ENCODE measurements around the gene VPS33A. TPM values are rescaled to one million over a fixed set of nuclear protein-coding genes. Genes with fewer than 3 reads are reported as not detected.
A peak's percentile ranks its signal among the peaks of the same experiment; 100 is the strongest.

The VPS33A gene
- polyA plus RNA-seq, 3 donors = 16.6 to 19.1 (median 18.2) TPM

DNA sequence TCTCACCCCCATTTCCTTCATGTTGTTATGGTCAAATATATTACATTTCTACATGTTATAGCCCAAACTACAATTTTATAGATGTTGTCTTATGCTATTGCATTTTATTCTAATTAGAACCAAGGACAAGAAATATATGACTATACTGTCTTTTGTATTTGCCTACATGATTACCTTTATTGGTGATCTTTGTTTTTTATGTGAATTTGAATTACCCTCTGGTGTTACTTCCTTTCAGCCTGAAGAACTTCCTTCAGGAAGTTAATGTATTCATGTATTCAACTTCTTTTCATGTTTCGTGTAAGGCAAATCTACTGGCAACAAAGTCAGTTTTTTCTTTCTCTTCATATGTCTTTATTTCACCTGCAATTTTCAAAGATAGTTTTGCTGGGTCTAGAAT, 71.5 kb downstream of the VPS33A start:
- DNase-seq (ENCODE audit: extremely low read depth in 1 of 11, low read depth in 9 of 11, low spot score in 4 of 11) = no peak

- no peak for DNase-seq (ENCODE audit: extremely low read depth in 1 of 11, low read depth in 9 of 11, low spot score in 4 of 11)
Measured at GRCh38 chr12:122192441-122192840, 73.9 kb downstream of the VPS33A start.

DNA sequence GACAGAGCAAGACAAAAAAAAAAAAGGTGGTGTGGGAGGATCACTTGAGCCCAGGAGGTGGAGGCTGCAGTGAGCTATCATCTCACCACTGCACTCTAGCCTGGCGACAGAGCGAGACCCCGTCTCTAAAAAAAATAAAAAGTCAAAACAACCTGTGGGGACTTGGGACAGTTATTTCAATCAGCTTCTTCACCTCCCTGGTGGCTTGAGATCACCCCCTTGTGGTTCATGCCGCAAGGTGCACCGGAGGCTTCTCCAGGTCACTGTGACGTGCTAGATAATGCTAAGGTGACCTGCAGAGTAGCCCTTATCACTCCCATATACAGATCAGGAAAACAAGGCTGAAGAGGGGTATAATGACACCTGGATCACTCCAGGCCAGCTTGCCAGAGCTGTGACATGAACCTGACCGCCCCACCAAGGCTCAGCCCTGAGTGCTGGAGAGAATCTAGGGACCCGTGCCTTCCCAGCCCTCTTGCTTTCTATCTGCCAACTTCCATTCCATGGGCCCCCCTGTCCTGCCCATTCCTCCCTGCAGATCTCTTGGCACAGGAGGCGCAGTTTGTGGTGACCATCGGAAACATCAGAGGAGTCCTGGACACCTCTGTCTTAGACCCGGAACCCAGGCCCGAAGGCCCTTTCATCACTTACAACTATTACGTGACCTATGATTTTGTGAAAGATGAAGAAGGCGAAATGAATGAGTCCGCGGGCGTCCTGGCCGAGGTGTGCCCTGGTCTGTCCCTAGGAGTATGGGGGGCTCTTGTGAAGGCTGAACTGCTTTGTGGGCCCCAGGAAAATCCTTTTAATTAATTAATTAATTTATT, 75.2 kb downstream of the VPS33A start:
- DNase-seq (ENCODE audit: extremely low read depth in 1 of 11, low read depth in 9 of 11, low spot score in 4 of 11) = peak in 2 of 11 donors; percentile 46

GRCh38 chr12:122189626-122190475, 76.4 kb downstream of the VPS33A start:
- DNase-seq (ENCODE audit: extremely low read depth in 1 of 11, low read depth in 9 of 11, low spot score in 4 of 11) = no peak

DNA sequence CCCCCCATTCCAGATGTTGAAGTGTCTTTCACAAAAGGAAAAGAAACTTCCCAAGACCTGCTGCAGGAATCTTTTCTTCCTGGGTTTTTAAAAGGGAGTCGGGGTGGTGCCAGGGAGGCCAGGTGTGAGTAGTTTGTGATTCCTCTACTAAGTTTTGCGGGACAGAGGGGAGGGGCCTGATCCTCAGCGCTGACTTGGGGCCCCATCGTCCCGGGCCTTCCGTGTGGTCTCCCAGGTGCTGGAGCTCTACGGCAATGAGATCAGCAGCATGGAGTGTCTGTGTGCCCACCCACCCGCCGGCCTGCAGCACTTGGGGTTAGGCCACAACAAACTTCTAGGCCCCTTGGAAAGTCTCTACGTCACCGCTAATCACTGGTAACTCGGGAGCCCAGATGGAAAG, 78.8 kb downstream of the VPS33A start:
- no peak for DNase-seq (ENCODE audit: extremely low read depth in 1 of 11, low read depth in 9 of 11, low spot score in 4 of 11)

GRCh38 chr12:122185494-122186082, 80.7 kb downstream of the VPS33A start:
- DNase-seq (ENCODE audit: extremely low read depth in 1 of 11, low read depth in 9 of 11, low spot score in 4 of 11) = no peak

GRCh38 chr12:122185079-122185478, 81.2 kb downstream of the VPS33A start:
- DNase-seq (ENCODE audit: extremely low read depth in 1 of 11, low read depth in 9 of 11, low spot score in 4 of 11) = no peak

- DNase-seq (ENCODE audit: extremely low read depth in 1 of 11, low read depth in 9 of 11, low spot score in 4 of 11) = no peak
Measured at GRCh38 chr12:122184517-122184916, 81.8 kb downstream of the VPS33A start.

- DNase-seq (ENCODE audit: extremely low read depth in 1 of 11, low read depth in 9 of 11, low spot score in 4 of 11) = no peak
Measured at GRCh38 chr12:122183588-122183940, 82.7 kb downstream of the VPS33A start.

DNA sequence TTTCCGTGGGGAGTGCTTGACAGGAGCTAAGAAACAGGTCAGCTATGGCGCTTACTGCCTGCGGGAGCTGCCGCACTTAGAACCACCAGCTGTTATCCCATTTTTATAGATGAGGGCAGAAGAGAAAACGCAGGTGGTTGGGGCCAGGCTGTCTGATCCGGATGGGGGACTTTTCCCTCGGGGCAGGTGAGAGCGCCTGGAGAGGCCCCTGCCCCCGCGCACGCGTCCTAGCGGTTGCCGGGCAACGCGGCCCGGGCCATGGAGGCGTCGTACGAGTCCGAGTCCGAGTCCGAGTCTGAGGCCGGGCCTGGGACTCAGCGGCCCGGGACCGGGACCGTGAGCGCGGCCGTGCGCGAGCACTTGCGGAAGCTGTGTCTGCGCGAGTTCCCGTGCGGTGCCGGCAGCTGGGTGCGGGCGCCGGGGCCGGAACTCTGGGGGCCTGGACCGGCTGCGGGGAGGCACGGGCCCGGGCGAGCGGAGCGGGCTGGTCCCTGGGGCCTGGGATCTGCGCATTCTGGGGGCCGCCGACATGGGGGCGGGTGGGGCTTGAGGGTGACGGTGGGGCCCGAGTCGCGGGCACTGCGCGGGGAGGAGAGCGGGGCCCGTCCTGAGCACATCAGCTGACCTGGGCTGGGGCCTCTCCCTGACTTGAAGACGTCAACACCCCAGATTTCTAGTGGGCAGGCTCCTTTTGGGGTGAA, 83.3 kb downstream of the VPS33A start, which contains the start of gene LRRC43:
TSS of gene LRRC43 (plus strand) at position 237 of the 701 bp plus-strand sequence. CDS start at position 259, 22 bp downstream.
- DNase-seq (ENCODE audit: extremely low read depth in 1 of 11, low read depth in 9 of 11, low spot score in 4 of 11) = peak in 9 of 11 donors; percentile 26 to 58 (median 54)

Other genes starting within 250 kb of the VPS33A start
- gene BCL7A, start 244.6 kb downstream of the VPS33A start, polyA plus RNA-seq (ENCODE audit: insufficient read length in 3 of 3) = 10 to 100 TPM; 37.5 to 41.7 (median 41.3) TPM
- 10 to 100 TPM; 30.5 to 40.5 (median 35.0) TPM for gene MLXIP, start 187.7 kb downstream of the VPS33A start, polyA plus RNA-seq (ENCODE audit: insufficient read length in 3 of 3)
- under 1 TPM in 1 of 3 donors, not detected in 2; 0.33 TPM for gene IL31, start 92.3 kb downstream of the VPS33A start, polyA plus RNA-seq (ENCODE audit: insufficient read length in 3 of 3)
- gene LRRC43, start 83.4 kb downstream of the VPS33A start, polyA plus RNA-seq (ENCODE audit: insufficient read length in 3 of 3) = 1 to 10 TPM; 3.6 to 7.7 (median 5.4) TPM
- 1 to 10 TPM; 4.1 to 5.2 (median 4.1) TPM for gene B3GNT4, start 62.8 kb downstream of the VPS33A start, polyA plus RNA-seq (ENCODE audit: insufficient read length in 3 of 3)
- 10 to 100 TPM; 67.7 to 84.9 (median 77.2) TPM for gene DIABLO, start 40.4 kb downstream of the VPS33A start, polyA plus RNA-seq (ENCODE audit: insufficient read length in 3 of 3)
- 10 to 100 TPM; 37.4 to 42.7 (median 40.0) TPM for gene CLIP1, start 156.2 kb upstream of the VPS33A start, polyA plus RNA-seq (ENCODE audit: insufficient read length in 3 of 3)
- 10 to 100 TPM; 37.6 to 48.8 (median 39.7) TPM for gene ZCCHC8, start 234.4 kb upstream of the VPS33A start, polyA plus RNA-seq (ENCODE audit: insufficient read length in 3 of 3)